GM23338 (cell line): ENCODE measurements around the gene RHBDD1. TPM values are rescaled to one million over a fixed set of nuclear protein-coding genes. Genes with fewer than 3 reads are reported as not detected.

Source experiments
- ATAC-seq: fragments of 200-7000 bp; cut with Tn5 transposase; 3 replicates; pipeline ENCODE4 v1.9.1; 2020
- DNase-seq: peaks from one replicate; pipeline ENCODE4 v3.0.0-alpha.2; 2015; ENCODE audit warnings: low spot score
- H2AFZ ChIP-seq: fragments of 200-600 bp; sonication (generic); 2 replicates; pipeline ENCODE4 v1.8.0; 2016; ENCODE audit warnings: antibody characterized with exemption, mild to moderate bottlenecking, moderate library complexity
- H3F3A ChIP-seq: fragments of 200-600 bp; sonication (generic); replicated peaks from 2 replicates; pipeline ENCODE4 v1.8.0; 2017; ENCODE audit warnings: antibody characterized with exemption, mixed run types, low read depth
- H3K27ac ChIP-seq: fragments of 200-600 bp; sonication (generic); 2 replicates; pipeline ENCODE4 v1.6.1; 2016; ENCODE audit warnings: low read depth
- H3K27me3 ChIP-seq: fragments of 200-600 bp; sonication (generic); 2 replicates; pipeline ENCODE4 v1.8.0; 2016; ENCODE audit warnings: mild to moderate bottlenecking, mixed run types, moderate library complexity; ENCODE audit not compliant: insufficient read depth
- H3K36me3 ChIP-seq: fragments of 200-600 bp; sonication (generic); 2 replicates; pipeline ENCODE4 v1.8.0; 2016; ENCODE audit warnings: mild to moderate bottlenecking; ENCODE audit not compliant: insufficient read depth
- H3K4me1 ChIP-seq: fragments of 200-600 bp; sonication (generic); 2 replicates; pipeline ENCODE4 v1.8.0; 2016; ENCODE audit warnings: mild to moderate bottlenecking, moderate library complexity; ENCODE audit not compliant: insufficient read depth
- H3K4me2 ChIP-seq: fragments of 200-600 bp; sonication (generic); 2 replicates; pipeline ENCODE4 v1.7.1; 2017; ENCODE audit warnings: mixed run types
- H3K4me3 ChIP-seq: fragments of 200-600 bp; sonication (generic); 2 replicates; pipeline ENCODE4 v1.6.1; 2016; ENCODE audit warnings: mixed run types
- H3K79me2 ChIP-seq: fragments of 200-600 bp; sonication (generic); replicated peaks from 2 replicates; pipeline ENCODE4 v1.8.0; 2017; ENCODE audit warnings: mild to moderate bottlenecking; ENCODE audit not compliant: insufficient read depth
- H3K9me2 ChIP-seq: fragments of 200-600 bp; sonication (generic); 2 replicates; pipeline ENCODE4 v1.8.0; 2017; ENCODE audit not compliant: insufficient read depth
- H4K20me1 ChIP-seq: fragments of 200-600 bp; sonication (generic); replicated peaks from 2 replicates; pipeline ENCODE4 v1.8.0; 2017; ENCODE audit warnings: mild to moderate bottlenecking; ENCODE audit not compliant: insufficient read depth
- H3K27ac Mint-ChIP-seq: 2 replicates; pipeline ENCODE4 v1.8.0; 2020; ENCODE audit warnings: inconsistent platforms, mild to moderate bottlenecking, moderate library complexity, mixed read lengths
- H3K27me3 Mint-ChIP-seq: 3 replicates; pipeline ENCODE4 v1.8.0; 2022; ENCODE audit warnings: low read depth, mild to moderate bottlenecking, moderate library complexity, mixed read lengths, inconsistent platforms; ENCODE audit not compliant: insufficient read depth, poor library complexity
- H3K36me3 Mint-ChIP-seq: 3 replicates; pipeline ENCODE4 v1.8.0; 2021; ENCODE audit warnings: low read depth, mild to moderate bottlenecking, inconsistent platforms, moderate library complexity, mixed read lengths
- H3K4me1 Mint-ChIP-seq: 3 replicates; pipeline ENCODE4 v1.8.0; 2020; ENCODE audit warnings: mild to moderate bottlenecking, inconsistent platforms, mixed read lengths
- H3K4me3 Mint-ChIP-seq: 3 replicates; pipeline ENCODE4 v1.8.0; 2021; ENCODE audit warnings: moderate library complexity, mild to moderate bottlenecking, inconsistent platforms, mixed read lengths
- H3K9me3 Mint-ChIP-seq: 3 replicates; pipeline ENCODE4 v1.8.0; 2020; ENCODE audit warnings: moderate library complexity, mild to moderate bottlenecking, inconsistent platforms, mixed read lengths
- NANOG ChIP-seq: IDR thresholded peaks from 2 replicates; pipeline ENCODE4 v1.6.1; 2016; ENCODE audit warnings: antibody characterized with exemption, borderline replicate concordance
- POLR2AphosphoS5 ChIP-seq: IDR thresholded peaks from 2 replicates; pipeline ENCODE4 v1.6.1; 2016; ENCODE audit warnings: antibody characterized with exemption, low read depth
- STAT1 ChIP-seq: IDR thresholded peaks from one replicate; pipeline ENCODE4 v1.6.1; 2016; ENCODE audit warnings: antibody characterized with exemption; ENCODE audit not compliant: unreplicated experiment
- ZNF331 ChIP-seq: fragments of 250-450 bp; sonication (Bioruptor Pico); IDR thresholded peaks from 2 replicates; pipeline ENCODE4 v1.5.0; 2020; ENCODE audit warnings: low read depth, mild to moderate bottlenecking, moderate library complexity
- ZNF462 ChIP-seq: fragments of 250-450 bp; sonication (Bioruptor Pico); IDR thresholded peaks from 2 replicates; pipeline ENCODE4 v1.5.0; 2020; ENCODE audit warnings: mild to moderate bottlenecking, moderate library complexity
- polyA plus RNA-seq: library from polyadenylated mRNA; unstranded; fragments of >200 nt; fragmentation: Nextera tagmentation; extraction: Ambion mirVana; gene quantifications from 2 replicates; pipeline ENCODE4 v1.2.1, GENCODE V29; 2016
- total RNA-seq: library from RNA; depleted of rRNA; stranded (reverse); fragments of >200 nt; shearing (Covaris generic); gene quantifications from 2 replicates; pipeline ENCODE4 v1.2.3, GENCODE V29; 2014
- TF ChIP-seq, protein P1 (sequence below), 2 experiments: fragments of 200-600 bp in 1 of 2; sonication (generic) in 1 of 2; conservative IDR thresholded peaks; 2 replicates each; pipeline versions ENCODE4 v1.5.1 to v1.6.1; 2016 to 2017; ENCODE audit warnings: antibody characterized with exemption in 2 of 2, low read depth in 2 of 2, mild to moderate bottlenecking in 2 of 2, moderate library complexity in 1 of 2

RHBDD1 gene
- total and polyA plus RNA-seq, 2 experiments from 2014 or later = 7.3 to 13.0 TPM

DNA sequence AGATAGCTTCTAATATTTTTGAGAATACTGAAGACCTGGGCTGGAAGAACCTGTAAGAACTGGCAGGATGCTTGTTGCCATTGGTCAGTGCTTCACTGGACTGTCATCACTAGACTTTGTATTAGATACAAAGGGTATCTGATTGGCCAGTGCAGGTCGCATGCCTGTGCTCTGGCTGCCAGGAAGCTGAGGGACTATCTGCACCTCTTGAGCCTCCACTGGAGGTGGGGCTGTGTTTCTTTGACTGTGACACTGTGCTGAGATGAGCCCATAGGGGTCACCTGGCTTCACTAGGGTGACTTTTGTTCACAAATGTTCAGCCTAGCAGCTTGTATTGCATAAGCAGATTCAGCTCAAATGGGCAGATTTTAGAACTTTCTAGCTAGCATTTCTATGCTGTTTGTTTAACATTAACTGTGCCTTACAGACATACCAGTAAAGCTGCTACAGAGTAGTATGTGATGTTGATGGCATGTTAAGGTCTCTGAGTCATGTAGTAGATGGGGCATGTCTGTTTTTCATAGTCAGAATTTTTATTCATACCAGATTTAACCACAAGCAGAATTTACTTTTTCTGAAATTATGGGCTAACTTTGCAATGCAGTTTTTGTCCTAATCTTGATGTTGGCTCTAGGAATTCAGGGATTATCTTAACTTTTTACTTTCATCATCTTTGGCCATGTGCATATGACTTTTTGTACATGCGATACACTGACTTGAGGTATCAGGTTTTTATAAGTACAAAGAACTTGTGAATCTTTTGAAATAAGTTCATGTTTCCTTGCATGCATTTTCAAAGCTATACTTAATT lies 56.1 kb downstream of the RHBDD1 start (continued):
- TF ChIP-seq POLR2AphosphoS5 = no peak
- no peak for TF ChIP-seq ZNF462
- no peak for TF ChIP-seq STAT1

GRCh38 chr2:226892729-226893128 lies 56.9 kb downstream of the RHBDD1 start:
- Histone ChIP-seq H3F3A (no peaks in the 10 kb centered on the region), H3K4me2 (no peak overlapping the region), H3K36me3 (no peaks in the 10 kb centered on the region; the same call in 1 of the 2 replicates), H3K4me1 (no peaks in the 10 kb centered on the region), H3K9me2 (no peaks in the 10 kb centered on the region), H3K4me3 (no peak overlapping the region), H4K20me1 (peaks cover 5% of the 10 kb centered on the region; the same call in 1 of the 2 replicates), H2AFZ (no peak overlapping the region), H3K27ac (no peak overlapping the region), H3K27me3 (no peaks in the 10 kb centered on the region), H3K79me2 (no peaks in the 10 kb centered on the region)
- H3K4me3 Mint-ChIP-seq = no peak overlapping the region
- ATAC-seq (no peak), DNase-seq (no peak)
- H3K4me1 Mint-ChIP-seq = no peaks in the 10 kb centered on the region; the same call in 2 of the 3 replicates
- peaks cover 2% of the 10 kb centered on the region; the same call in 2 of the 3 replicates for H3K36me3 Mint-ChIP-seq
- H3K27me3 Mint-ChIP-seq = no peaks in the 10 kb centered on the region
- no peaks in the 10 kb centered on the region; the same call in 2 of the 3 replicates for H3K9me3 Mint-ChIP-seq
- H3K27ac Mint-ChIP-seq = no peak overlapping the region
- no peak for TF ChIP-seq NANOG
- TF ChIP-seq ZNF331 (CRISPR knock-in tag) = no peak
- TF ChIP-seq, protein P1, sequence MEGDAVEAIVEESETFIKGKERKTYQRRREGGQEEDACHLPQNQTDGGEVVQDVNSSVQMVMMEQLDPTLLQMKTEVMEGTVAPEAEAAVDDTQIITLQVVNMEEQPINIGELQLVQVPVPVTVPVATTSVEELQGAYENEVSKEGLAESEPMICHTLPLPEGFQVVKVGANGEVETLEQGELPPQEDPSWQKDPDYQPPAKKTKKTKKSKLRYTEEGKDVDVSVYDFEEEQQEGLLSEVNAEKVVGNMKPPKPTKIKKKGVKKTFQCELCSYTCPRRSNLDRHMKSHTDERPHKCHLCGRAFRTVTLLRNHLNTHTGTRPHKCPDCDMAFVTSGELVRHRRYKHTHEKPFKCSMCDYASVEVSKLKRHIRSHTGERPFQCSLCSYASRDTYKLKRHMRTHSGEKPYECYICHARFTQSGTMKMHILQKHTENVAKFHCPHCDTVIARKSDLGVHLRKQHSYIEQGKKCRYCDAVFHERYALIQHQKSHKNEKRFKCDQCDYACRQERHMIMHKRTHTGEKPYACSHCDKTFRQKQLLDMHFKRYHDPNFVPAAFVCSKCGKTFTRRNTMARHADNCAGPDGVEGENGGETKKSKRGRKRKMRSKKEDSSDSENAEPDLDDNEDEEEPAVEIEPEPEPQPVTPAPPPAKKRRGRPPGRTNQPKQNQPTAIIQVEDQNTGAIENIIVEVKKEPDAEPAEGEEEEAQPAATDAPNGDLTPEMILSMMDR (conservative IDR thresholded peaks at IDR 0.05; ENCODE audit: low read depth in 2 of 2) = no peak
- no peak for TF ChIP-seq POLR2AphosphoS5
- no peak for TF ChIP-seq ZNF462
